Stimulated activated naive CD8-positive, alpha-beta T cell treated with anti-CD3 and anti-CD28 coated beads, Interleukin-15, Interleukin-2, amounts not matched to agents 100 U/mL and 50 U/mL, for 24 hours (primary cell): ENCODE data around the gene PES1.
A peak's percentile ranks its signal among the peaks of the same experiment; 100 is the strongest.
"Not testable (repeated sequence)": the region's sequence is repeated elsewhere in the genome, so short reads cannot be mapped to it uniquely, and the experiment has no call there.

Experiments used
- ATAC-seq: fragments of 150-1000 bp; cut with Tn5 transposase; one replicate; pipeline ENCODE4 v1.10.0; 2021
- DNase-seq: peaks from one replicate; pipeline ENCODE4 v3.0.0; 2021

PES1 gene

GRCh38 chr22:30607939-30608338 is 16.2 kb upstream of the PES1 start:
- DNase-seq (no peak), ATAC-seq (no peak)

- ATAC-seq (no peak), DNase-seq (no peak)
Observed at GRCh38 chr22:30607300-30607930, 15.7 kb upstream of the PES1 start.

- ATAC-seq: peak; percentile 73
- DNase-seq: peak; percentile 56
Observed at GRCh38 chr22:30606455-30607299, 15.0 kb upstream of the PES1 start, which contains the start of gene TCN2. Gene TCN2, plus strand, starts transcription at chr22:30607174. Its CDS starts 158 bp downstream, at chr22:30607332.

- peak; percentile 62 for DNase-seq
- no peak for ATAC-seq
Observed at GRCh38 chr22:30605449-30606110, 13.9 kb upstream of the PES1 start.

GRCh38 chr22:30604723-30605122 is 13.0 kb upstream of the PES1 start:
- ATAC-seq: no peak
- no peak for DNase-seq

- DNase-seq: no peak
- no peak for ATAC-seq
Observed at GRCh38 chr22:30603801-30604200, 12.1 kb upstream of the PES1 start.

GRCh38 chr22:30602049-30602448 is 10.3 kb upstream of the PES1 start:
- no peak for ATAC-seq
- DNase-seq: no peak

- DNase-seq (no peak), ATAC-seq (no peak)
Observed at GRCh38 chr22:30601464-30601863, 9.8 kb upstream of the PES1 start.

GRCh38 chr22:30600921-30601320 is 9.2 kb upstream of the PES1 start:
- DNase-seq: no peak
- no peak for ATAC-seq

GRCh38 chr22:30598986-30599385 is 7.3 kb upstream of the PES1 start:
- ATAC-seq (no peak), DNase-seq (no peak)

GRCh38 chr22:30596886-30597285 is 5.2 kb upstream of the PES1 start:
- no peak for DNase-seq
- ATAC-seq: no peak

GRCh38 chr22:30596199-30596598 is 4.5 kb upstream of the PES1 start:
- DNase-seq: no peak

GRCh38 chr22:30592360-30592713 is 627 bp upstream of the PES1 start:
- not testable (repeated sequence) for ATAC-seq, DNase-seq

More at GRCh38 chr22:30596199-30596598, 4.5 kb upstream of the PES1 start:
- ATAC-seq: no peak

- ATAC-seq (no peak), DNase-seq (no peak)
Observed at GRCh38 chr22:30591191-30591587, 521 bp downstream of the PES1 start.

GRCh38 chr22:30586414-30586813 is 5.3 kb downstream of the PES1 start:
- no peak for ATAC-seq
- no peak for DNase-seq

- ATAC-seq: no peak
- no peak for DNase-seq
Observed at GRCh38 chr22:30584441-30584840, 7.3 kb downstream of the PES1 start.

- ATAC-seq (no peak), DNase-seq (no peak)
Observed at GRCh38 chr22:30582788-30583545, 8.7 kb downstream of the PES1 start.

- ATAC-seq: no peak
- DNase-seq: no peak
Observed at GRCh38 chr22:30582051-30582450, 9.7 kb downstream of the PES1 start.

GRCh38 chr22:30580896-30581295 is 10.8 kb downstream of the PES1 start:
- DNase-seq (no peak), ATAC-seq (no peak)

GRCh38 chr22:30578481-30578880 is 13.2 kb downstream of the PES1 start:
- ATAC-seq (no peak), DNase-seq (no peak)

- ATAC-seq: no peak
- DNase-seq: no peak
Observed at GRCh38 chr22:30575859-30576258, 15.9 kb downstream of the PES1 start.

GRCh38 chr22:30574997-30575671 is 16.6 kb downstream of the PES1 start:
- DNase-seq (no peak), ATAC-seq (peak; percentile 4)
